Large intestine (tissue), 3 donors: ENCODE results near the gene MAML3. TPM values are rescaled to one million over a fixed set of nuclear protein-coding genes. Genes with fewer than 3 reads are reported as not detected.
A peak's percentile ranks its signal among the peaks of the same experiment; 100 is the strongest.

Source experiments
- DNase-seq, 2 donors: peaks; one replicate each; pipeline versions ENCODE4 v3.0.0 to v3.0.0-alpha.2; 2013
- H3K27ac ChIP-seq: one replicate; pipeline ENCODE4 v1.5.1; 2013; ENCODE audit warnings: low read length
- H3K27me3 ChIP-seq: 2 replicates; pipeline ENCODE4 v1.6.1; 2013; ENCODE audit warnings: low read length; ENCODE audit not compliant: control insufficient read depth, insufficient read depth
- H3K36me3 ChIP-seq: 2 replicates; pipeline ENCODE4 v1.6.1; 2013; ENCODE audit warnings: low read length; ENCODE audit not compliant: control insufficient read depth, insufficient read depth
- H3K4me1 ChIP-seq: one replicate; pipeline ENCODE4 v1.6.1; 2013; ENCODE audit warnings: low read length; ENCODE audit not compliant: control insufficient read depth, insufficient read depth
- H3K4me3 ChIP-seq: one replicate; pipeline ENCODE4 v1.5.1; 2013; ENCODE audit warnings: low read length
- H3K9me3 ChIP-seq: one replicate; pipeline ENCODE4 v1.6.1; 2013; ENCODE audit warnings: mild to moderate bottlenecking, low read depth, low read length, moderate library complexity; ENCODE audit not compliant: control insufficient read depth
- WGBS: methylation state at CpG from one replicate; pipeline ENCODE4 v1.1.5; 2013; ENCODE audit warnings: low lambda C conversion rate; ENCODE audit not compliant: insufficient coverage; 5-methylcytosine and 5-hydroxymethylcytosine counted together
- polyA plus RNA-seq: library from polyadenylated mRNA; unstranded; fragments of 120-200 nt; gene quantifications from one replicate; pipeline ENCODE4 v1.2.1, GENCODE V29; 2013

MAML3 gene
- polyA plus RNA-seq, 1 donor = 10.6 TPM

GRCh38 chr4:140103676-140104075 is 50.3 kb downstream of the MAML3 start:
- Histone ChIP-seq H3K36me3 (no peaks in the 10 kb centered on the region), H3K9me3 (no peaks in the 10 kb centered on the region), H3K27me3 (no peaks in the 10 kb centered on the region), H3K4me1 (peaks cover 1% of the 10 kb centered on the region), H3K4me3 (no peak overlapping the region), H3K27ac (no peak overlapping the region)
- no CpG with 5 or more reads among the region's 3 CpGs for WGBS
- no peak for DNase-seq

DNA sequence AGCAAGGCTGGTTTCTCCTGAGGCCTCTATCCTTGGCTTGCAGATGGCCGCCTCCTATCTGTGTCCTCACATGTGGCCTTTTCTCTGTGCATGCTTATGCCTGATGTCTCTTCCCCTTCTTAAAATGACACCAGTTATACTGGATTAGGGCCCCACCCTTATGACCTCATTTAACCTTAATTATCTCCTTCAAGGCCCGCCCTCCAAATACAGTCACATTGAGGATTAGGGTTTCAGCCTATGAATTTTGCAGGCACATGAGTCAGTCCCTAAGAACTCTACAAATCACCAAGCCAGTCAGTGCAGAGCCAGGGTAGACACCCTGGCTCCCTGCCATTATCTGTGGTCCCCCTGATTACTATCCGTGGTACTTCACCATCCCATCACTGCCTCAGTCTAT is 51.6 kb downstream of the MAML3 start:
- H3K27me3 ChIP-seq = no peaks in the 10 kb centered on the region
- 100% methylated on average over 1 of the region's 3 CpGs for WGBS
- no peaks in the 10 kb centered on the region for H3K36me3 ChIP-seq
- H3K9me3 ChIP-seq = no peaks in the 10 kb centered on the region
- no peak for DNase-seq
- no peak overlapping the region for H3K4me3 ChIP-seq
- H3K4me1 ChIP-seq = peaks cover 4% of the 10 kb centered on the region
- H3K27ac ChIP-seq = no peak overlapping the region

DNA sequence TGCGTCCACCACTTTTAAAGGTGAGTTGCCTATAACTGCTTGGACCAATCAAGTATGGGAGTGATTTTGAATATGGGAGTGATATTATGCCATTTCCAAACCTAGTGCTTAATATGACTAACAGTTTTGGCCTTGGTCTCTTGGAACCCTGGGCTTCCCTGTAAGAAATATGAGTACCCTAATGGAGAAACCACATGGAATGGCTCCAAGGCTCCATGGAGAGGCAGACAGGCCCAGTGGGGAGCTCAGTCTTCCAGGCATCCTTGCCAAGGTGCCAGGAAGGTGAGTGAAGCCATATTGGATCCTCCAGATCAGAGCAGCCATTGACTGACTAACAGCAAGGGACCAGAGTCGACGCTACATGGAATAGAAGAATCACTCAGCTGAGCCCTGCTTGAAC is 53.2 kb downstream of the MAML3 start:
- peaks cover 7% of the 10 kb centered on the region for H3K4me1 ChIP-seq
- no peaks in the 10 kb centered on the region for H3K36me3 ChIP-seq
- no peak overlapping the region for H3K4me3 ChIP-seq
- H3K27ac ChIP-seq = no peak overlapping the region
- no peak for DNase-seq
- no peaks in the 10 kb centered on the region for H3K9me3 ChIP-seq
- H3K27me3 ChIP-seq = no peaks in the 10 kb centered on the region
- no CpG with 5 or more reads among the region's 3 CpGs for WGBS

GRCh38 chr4:140099983-140100382 is 54.0 kb downstream of the MAML3 start:
- H3K9me3 ChIP-seq = no peaks in the 10 kb centered on the region
- H3K4me1 ChIP-seq = peaks cover 12% of the 10 kb centered on the region
- WGBS = 63% methylated on average over 2 of the region's 7 CpGs
- no peak overlapping the region for H3K4me3 ChIP-seq
- no peak overlapping the region for H3K27ac ChIP-seq
- H3K36me3 ChIP-seq = no peaks in the 10 kb centered on the region
- no peaks in the 10 kb centered on the region for H3K27me3 ChIP-seq
- no peak for DNase-seq

DNA sequence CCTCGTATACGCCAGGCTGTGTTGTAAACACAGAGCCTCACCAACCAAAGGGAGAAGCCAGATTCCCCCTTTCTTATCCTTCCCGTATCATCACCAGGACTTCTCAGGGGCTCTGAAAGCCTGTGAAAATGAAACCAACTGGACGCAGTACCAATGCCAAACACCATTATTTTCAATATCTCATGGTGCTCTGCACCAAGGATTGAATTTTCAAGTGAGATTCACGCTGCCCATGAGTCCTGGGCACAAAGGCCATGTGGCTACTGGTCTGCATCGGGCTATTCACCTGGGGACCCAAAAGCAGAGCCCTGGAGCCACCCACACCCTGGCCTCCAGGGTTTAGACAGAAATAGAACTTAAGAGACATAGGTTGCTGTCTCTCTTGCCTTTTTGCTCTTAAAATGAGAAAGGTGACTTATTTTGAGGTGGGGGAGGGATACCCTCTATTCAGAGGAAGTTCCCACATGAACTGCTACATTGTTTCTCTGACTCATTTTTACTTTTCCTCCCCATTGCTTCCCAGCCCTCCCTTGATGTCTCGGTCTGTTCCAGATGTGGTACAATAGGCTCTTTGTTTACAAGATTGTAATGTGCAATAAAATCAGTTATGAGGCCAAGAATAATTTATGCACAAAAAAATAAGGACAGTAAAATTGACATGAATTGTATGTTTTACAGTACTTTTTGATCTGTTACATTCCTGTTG is 55.4 kb downstream of the MAML3 start:
- no peak overlapping the region for H3K4me3 ChIP-seq
- H3K27me3 ChIP-seq = no peaks in the 10 kb centered on the region
- H3K36me3 ChIP-seq = no peaks in the 10 kb centered on the region
- DNase-seq = no peak
- 20% methylated on average over 1 of the region's 7 CpGs for WGBS
- H3K27ac ChIP-seq = no peak overlapping the region
- no peaks in the 10 kb centered on the region for H3K9me3 ChIP-seq
- peaks cover 14% of the 10 kb centered on the region for H3K4me1 ChIP-seq

DNA sequence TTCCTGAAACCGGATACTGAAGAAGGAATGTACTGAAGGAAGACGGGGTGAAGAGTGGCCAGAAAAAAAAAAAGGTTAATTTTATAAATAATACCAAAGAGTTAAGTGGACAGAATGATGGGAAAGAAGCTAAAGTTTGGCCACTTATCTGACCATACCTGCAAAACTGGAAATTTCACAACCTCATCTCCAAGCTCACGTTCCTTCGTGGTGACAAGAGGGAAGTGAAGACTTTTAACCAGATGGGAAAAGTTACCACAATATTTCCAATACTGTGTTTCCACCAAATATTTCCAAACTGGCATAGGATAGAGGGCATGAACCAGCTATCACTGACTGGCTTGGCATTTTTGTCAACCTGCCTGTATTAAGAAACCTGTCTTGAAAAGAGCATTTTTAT is 56.4 kb downstream of the MAML3 start:
- H3K9me3 ChIP-seq = no peaks in the 10 kb centered on the region
- no peak overlapping the region for H3K27ac ChIP-seq
- WGBS = 100% methylated on average over 2 of the region's 4 CpGs
- DNase-seq = no peak
- H3K4me3 ChIP-seq = no peak overlapping the region
- H3K36me3 ChIP-seq = no peaks in the 10 kb centered on the region
- peaks cover 14% of the 10 kb centered on the region for H3K4me1 ChIP-seq
- H3K27me3 ChIP-seq = no peaks in the 10 kb centered on the region

DNA sequence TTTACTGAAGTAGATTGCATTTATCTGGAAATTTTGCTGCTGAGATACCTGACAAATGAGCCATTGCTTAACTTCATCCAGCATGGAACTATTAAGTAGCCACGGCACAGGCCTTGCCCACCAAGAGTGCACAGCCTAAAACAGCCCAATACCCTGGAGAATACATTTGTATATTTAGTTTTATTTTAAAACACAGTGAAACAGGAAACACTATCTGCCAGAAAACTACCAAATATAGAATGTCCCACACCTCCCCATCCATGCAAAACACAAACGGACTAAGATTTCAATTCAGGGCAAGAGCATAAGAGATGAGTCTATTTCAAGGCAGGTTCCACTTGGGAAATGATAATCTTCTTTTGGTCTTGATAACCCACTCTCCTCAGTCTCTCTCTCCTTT is 57.1 kb downstream of the MAML3 start:
- Histone ChIP-seq H3K4me3 (no peak overlapping the region), H3K27me3 (no peaks in the 10 kb centered on the region), H3K9me3 (no peaks in the 10 kb centered on the region), H3K4me1 (peaks cover 17% of the 10 kb centered on the region), H3K27ac (no peak overlapping the region), H3K36me3 (no peaks in the 10 kb centered on the region)
- DNase-seq = no peak
- 20% methylated on average over 1 of the region's 2 CpGs for WGBS

DNA sequence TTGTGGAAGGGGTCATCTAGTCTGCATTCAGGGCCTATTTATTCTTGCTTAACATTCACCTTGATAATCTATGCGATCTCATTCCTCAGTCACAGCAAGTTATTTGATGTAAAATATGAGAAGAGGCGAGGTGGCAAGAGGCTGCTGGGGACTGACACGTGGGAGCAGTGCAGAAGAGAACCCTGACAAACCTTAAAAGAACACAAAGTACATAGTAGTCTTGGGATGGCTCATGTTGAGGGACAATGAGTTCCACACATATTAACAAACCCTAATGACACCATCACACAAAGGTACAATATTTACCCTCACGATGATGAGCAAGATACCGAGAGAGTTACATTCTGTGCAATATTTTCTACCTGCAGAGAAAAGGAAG is 57.5 kb downstream of the MAML3 start:
- peaks cover 17% of the 10 kb centered on the region for H3K4me1 ChIP-seq

DNA sequence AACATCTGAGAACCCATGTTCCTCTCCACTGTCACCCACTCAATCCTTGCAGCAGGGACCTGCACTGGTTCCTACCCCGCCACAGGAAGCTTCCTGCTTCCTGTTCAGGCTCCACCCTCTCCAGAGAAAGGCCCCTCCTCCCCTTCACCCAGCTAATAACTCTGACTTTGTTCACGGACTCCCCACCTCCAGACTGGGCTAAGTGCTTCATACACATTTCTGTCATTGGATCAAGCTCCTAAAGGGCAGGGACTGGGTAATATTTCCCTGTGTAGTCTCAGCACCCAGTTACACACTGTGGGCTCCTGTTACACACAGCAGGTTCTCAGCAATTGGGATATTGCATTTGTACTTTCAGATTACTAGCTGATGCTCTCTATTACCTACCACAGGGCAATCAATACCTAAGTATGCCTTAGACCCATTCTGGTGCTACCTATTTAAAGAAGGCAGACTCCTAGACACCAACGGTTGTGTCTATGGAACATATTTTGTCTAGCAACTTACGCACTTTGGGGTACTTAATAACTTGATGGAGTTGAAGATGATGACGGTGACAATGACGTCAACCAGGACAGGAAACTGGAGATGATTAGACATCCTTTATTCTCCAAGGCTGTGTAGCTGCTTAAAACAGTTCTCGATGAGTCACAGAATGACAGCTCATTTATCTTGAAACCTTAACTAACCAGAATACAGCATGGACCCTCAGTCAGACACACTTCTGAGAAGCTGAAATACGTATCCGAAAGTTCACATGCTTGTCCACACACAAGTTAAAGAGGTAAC is 58.1 kb downstream of the MAML3 start:
- H3K36me3 ChIP-seq = no peaks in the 10 kb centered on the region
- peaks cover 17% of the 10 kb centered on the region for H3K4me1 ChIP-seq
- WGBS = no CpG with 5 or more reads among the region's 9 CpGs
- no peak overlapping the region for H3K27ac ChIP-seq
- H3K27me3 ChIP-seq = no peaks in the 10 kb centered on the region
- H3K4me3 ChIP-seq = no peak overlapping the region
- no peaks in the 10 kb centered on the region for H3K9me3 ChIP-seq
- peak in 1 of 2 donors; percentile 27 for DNase-seq

More for the DNA sequence above, 57.5 kb downstream of the MAML3 start:
- no peak for DNase-seq
- no CpG with 5 or more reads among the region's 5 CpGs for WGBS
- Histone ChIP-seq H3K9me3 (no peaks in the 10 kb centered on the region), H3K4me3 (no peak overlapping the region), H3K36me3 (no peaks in the 10 kb centered on the region), H3K27me3 (no peaks in the 10 kb centered on the region), H3K27ac (no peak overlapping the region)

GRCh38 chr4:140094438-140095420 is 59.3 kb downstream of the MAML3 start:
- Histone ChIP-seq H3K36me3 (no peaks in the 10 kb centered on the region), H3K4me3 (no peak overlapping the region), H3K27ac (peak overlapping the region; percentile 34), H3K4me1 (peaks cover 17% of the 10 kb centered on the region), H3K27me3 (no peaks in the 10 kb centered on the region), H3K9me3 (no peaks in the 10 kb centered on the region)
- peak in 1 of 2 donors; percentile 36 for DNase-seq
- 90% methylated on average over 2 of the region's 17 CpGs for whole genome bisulfite sequencing
